Measurements from ENCODE around the gene BAZ1B.

DNA sequence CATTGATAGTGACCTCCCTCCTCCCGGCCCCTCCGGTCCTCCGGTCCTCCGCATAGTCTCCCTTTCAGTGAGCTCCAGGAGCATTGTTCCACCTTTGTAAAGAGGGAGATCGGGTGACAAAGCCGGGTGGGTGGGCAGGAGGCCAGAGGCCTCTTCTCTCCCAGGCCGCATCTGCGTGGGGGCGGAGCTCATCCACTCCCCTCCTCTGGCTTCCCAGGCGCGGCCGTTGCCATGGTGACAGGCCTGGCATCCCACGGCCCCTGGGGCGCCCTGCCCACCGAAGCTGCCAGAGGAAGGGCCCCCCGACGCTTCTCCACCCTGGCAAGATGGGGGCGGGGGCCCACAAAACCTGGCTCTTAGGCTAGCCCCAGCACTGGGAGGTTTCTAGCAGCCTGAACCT lies 92.9 kb downstream of the BAZ1B start:
- TF ChIP-seq, protein P1, sequence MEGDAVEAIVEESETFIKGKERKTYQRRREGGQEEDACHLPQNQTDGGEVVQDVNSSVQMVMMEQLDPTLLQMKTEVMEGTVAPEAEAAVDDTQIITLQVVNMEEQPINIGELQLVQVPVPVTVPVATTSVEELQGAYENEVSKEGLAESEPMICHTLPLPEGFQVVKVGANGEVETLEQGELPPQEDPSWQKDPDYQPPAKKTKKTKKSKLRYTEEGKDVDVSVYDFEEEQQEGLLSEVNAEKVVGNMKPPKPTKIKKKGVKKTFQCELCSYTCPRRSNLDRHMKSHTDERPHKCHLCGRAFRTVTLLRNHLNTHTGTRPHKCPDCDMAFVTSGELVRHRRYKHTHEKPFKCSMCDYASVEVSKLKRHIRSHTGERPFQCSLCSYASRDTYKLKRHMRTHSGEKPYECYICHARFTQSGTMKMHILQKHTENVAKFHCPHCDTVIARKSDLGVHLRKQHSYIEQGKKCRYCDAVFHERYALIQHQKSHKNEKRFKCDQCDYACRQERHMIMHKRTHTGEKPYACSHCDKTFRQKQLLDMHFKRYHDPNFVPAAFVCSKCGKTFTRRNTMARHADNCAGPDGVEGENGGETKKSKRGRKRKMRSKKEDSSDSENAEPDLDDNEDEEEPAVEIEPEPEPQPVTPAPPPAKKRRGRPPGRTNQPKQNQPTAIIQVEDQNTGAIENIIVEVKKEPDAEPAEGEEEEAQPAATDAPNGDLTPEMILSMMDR (conservative IDR thresholded peaks at IDR 0.05; ENCODE audit: low read length): no peak
- TF ChIP-seq EZH2phosphoT487 (IDR thresholded peaks at IDR 0.05; ENCODE audit: borderline replicate concordance, low read depth, low read length): no peak

Data from OCI-LY7 (cell line).